GM18508 (cell line): ENCODE measurements around the gene CREB5.

Experiments
- ATAC-seq: cut with Tn5 transposase; IDR thresholded peaks from one replicate; pipeline ENCODE4 v1.9.1; 2021; ENCODE audit warnings: moderate number of reproducible peaks; ENCODE audit not compliant: insufficient read depth, unreplicated experiment

Gene CREB5

GRCh38 chr7:28661826-28662595, 249.7 kb downstream of the CREB5 start:
- ATAC-seq = no peak

DNA sequence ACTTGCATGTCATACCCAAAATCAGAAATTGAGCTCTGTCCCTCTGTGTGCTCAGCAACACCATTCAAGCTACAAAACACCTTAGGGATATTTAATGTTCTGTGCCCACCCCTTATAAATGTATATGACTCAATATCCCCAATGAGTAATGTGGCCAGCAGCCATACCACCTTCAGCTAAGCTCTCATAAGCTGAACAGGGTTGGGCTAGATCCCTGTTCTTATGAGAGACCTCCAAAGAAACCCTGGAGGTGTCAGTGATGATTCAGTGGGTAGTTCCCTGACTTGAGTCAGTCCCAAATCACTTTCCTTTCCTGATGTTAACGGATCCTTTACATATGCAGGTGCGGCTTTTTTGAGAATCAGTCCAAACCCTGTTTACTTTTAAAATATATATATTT, 253.8 kb downstream of the CREB5 start:
- no peak for ATAC-seq

- no peak for ATAC-seq
Observed at GRCh38 chr7:28668085-28668484, 255.8 kb downstream of the CREB5 start.

DNA sequence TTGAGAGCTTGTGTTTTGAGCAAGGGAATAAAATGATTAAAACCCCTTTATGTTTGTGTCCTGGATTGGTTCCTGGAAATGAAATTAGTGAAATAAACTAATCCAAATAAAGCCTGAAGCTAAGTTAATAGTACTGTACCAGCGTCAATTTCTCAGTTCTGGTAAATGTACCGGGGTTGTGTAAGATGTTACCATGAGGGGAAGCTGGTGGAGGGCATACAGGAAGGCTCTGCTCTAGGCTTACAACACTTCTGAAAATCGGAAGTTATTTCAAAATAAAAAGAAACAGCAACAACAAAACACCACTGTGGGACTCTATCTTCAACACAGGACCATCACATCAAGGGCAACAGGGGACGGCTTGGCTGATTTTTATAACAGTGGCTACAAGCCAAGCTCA, 257.0 kb downstream of the CREB5 start:
- no peak for ATAC-seq

GRCh38 chr7:28671526-28671925, 259.2 kb downstream of the CREB5 start:
- ATAC-seq = no peak

DNA sequence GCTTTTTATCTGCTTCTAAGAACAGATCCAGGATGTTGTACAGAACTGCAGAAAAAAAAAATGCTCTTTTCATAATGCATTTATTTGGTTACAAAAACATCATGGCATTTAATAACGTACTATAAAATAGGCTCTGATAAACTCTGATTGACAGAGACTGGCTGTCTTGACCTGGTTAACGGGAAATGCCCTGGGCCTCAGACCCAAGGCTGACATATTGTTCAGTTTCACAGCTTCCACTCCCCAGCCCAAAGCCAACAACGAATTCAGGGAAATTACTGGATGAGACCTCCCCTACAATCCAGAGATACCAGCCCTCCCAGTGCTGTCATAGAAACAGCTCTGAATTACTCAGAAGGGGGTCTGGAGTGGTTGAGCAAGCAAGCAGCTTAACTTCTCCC, 260.1 kb downstream of the CREB5 start:
- no peak for ATAC-seq

GRCh38 chr7:28674359-28674782, 262.1 kb downstream of the CREB5 start:
- no peak for ATAC-seq

DNA sequence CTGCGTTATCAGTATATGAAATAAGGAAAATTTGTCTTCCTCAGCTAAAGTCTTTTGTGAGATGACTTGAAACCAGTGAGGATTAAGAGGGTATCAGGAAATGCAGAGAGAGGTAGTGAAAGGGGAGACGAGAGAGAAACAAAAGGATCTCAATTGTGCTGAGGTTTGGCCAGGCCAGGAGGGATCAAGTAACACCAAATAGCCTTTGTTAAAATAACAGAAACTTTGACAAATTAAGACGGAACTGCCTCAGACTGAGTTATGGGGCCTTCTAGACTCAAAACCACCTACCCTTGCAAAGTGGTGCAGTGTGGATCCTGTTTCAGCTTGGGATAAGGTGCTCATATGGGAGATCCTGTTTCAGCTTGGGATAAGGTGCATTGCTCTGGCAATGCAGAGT, 263.1 kb downstream of the CREB5 start:
- ATAC-seq = no peak

- ATAC-seq = no peak
Observed at GRCh38 chr7:28677668-28678067, 265.4 kb downstream of the CREB5 start.

DNA sequence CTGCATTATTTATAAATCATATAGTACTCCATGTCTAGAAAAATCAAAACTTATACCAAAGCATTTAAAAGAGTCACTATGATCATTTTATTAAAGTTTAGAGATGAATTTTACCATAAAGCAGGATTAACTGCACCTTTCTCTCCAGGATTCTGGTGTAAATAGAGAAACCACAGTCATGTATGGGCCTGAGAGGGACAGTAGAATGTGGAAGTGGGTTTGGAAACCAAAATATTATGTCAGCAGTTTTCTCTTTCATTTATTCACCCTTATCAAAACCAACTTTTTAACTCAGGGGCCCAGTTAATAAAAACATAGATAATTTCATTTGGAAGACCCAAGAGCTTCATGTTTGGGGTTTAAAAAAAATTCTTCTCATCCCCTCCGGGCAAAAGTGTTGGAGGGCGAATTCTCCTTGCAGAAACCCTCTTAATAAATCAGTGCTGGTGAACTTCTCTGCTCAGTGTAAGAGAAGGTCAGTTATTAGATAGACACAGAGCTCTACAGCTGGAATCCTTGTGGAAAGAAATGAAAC, 266.2 kb downstream of the CREB5 start:
- no peak for ATAC-seq

DNA sequence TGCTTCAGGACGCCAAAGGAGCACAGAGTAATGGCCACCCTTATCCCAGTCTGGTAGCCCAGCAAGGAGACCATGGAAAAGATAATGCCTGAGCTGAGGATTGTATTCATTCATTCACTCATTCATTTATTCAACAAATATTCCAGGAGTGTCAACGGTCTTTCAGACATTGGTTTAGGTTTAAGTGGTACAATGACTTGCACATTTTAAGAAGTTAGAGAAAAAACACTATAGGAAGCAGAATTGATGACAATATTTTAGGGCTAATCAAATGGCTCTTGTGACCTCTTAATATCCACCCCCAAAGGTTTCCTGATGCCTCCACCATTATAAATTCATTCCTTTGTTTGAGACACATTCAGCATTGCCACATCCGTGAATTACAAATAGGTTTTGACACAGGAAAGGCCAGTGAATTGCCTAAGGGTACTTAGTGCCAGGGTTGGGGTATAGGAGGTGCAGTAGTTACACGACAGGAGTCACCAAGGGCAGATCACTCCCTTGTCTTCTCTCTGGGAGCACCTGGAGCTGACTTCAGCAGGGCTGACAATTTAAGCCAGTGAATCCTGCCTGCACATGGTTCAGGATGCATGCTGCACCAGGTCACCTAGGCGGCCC, 269.5 kb downstream of the CREB5 start:
- no peak for ATAC-seq

GRCh38 chr7:28682801-28683200, 270.5 kb downstream of the CREB5 start:
- no peak for ATAC-seq

- ATAC-seq = no peak
Observed at GRCh38 chr7:28684650-28685241, 272.4 kb downstream of the CREB5 start.

DNA sequence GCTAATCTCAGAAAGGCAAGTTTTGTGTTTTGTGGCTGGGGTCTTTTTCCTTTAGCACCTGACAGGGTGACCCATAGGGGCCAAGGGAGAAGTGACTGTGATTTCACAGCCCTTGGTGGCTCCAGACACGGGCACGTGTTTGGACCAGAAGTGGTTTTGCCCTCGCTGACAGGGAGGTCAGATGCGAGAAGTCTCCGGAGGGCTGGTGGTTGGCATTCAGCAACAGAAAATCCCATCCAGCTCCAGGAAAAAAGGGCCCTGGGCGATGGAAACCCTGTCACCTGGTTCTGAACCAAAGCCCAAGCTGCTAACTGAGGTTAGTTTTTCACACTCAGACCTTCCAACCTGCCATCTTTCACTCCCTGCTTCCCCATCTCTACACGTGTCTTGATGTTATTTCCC, 272.9 kb downstream of the CREB5 start:
- no peak for ATAC-seq

DNA sequence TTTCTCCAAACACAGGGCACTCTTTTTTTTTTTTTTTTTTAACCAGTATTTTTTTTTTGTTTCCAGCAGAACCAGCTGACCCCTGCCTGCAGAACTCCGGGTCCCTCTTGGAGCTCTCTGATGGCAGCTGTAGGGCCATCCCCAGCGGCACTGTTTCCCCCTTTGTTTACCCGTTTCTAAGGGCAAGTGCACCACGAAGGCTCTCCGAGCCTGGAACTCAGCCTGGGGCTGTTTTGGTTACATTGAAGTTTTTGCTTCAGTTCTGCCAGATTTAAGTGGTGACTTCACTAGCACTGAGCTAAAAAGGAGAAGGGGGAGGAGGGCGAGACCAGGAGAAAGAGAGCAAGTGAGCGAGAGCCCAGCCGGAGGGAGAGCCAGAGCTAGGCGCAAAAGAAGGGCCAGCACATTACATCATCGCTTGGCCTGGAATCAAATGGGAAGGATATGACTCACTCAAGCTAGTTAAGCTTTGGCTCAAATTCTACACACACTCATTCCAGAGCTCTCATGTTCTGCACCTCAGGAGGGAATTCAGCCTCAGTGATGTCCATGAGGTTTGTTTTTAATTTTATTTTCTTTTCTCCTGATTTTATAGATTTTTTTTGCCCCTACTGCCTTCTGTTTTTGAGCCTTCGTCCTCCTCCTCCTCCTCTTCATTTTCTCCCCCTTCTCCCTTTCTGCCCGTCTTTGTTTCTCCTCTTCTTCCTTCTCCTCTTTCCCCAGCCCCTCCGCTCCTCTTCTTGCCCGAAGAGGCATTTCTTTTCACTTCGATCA, 273.5 kb downstream of the CREB5 start:
- no peak for ATAC-seq

- ATAC-seq = no peak
Observed at GRCh38 chr7:28686418-28686800, 274.1 kb downstream of the CREB5 start.

DNA sequence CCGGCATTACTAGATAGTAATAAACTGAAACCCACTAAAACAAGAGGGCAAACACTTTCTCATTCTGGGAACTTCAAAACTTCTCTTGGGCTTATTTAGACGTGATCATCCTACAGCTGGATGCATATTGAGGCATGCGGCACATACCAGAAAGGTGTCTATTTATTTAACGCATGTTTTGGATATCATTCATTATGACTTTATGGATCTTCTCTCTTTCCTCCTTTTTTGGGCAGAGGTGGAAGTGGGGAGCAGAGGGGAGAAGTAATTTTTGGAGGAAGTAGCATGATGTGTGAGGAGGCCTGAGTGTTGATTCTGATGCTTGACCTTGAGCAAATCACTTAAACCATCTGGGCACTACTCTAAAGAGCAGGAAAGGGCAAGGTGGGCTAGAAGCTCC, 275.2 kb downstream of the CREB5 start:
- ATAC-seq = no peak

DNA sequence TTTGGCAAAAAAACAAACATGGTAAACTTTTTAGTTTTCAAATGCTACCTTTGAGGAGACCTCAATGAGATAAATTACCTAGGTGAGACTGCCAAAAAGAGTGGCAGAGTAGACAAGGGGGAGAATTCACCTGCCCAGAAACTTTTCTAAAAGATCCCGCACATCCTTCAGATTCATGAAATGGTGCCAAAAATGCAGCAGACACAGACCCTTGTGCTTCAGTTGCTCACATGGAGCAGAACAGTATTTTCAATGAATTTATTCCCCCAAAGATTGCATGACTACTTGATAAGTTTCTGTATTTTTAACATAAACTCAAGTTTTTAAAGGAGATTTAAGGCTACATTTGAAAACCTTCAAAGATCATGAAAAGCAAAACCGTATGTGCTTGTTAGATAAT, 275.9 kb downstream of the CREB5 start:
- ATAC-seq = no peak

DNA sequence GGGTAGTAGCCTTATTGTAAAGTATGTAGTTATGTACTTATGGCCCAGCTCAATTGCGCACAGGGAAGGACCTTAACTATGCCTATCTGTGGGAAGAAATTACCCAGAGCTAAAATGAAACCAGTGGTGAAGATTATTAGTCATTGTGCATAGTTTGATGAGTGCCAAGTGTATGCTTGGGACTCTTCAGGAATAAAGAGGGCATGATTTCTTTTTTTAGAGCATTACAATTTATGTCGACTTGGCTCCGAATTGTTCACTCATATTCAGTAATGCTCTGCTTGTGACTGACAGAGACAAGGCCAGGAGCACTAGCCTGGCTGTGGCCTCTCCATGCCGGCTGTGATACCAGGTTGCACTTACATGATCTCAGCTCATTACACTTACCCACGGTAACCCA, 276.3 kb downstream of the CREB5 start:
- ATAC-seq = no peak
